ENCODE results near the gene FLOT1. TPM values are rescaled to one million over a fixed set of nuclear protein-coding genes. Genes with fewer than 3 reads are reported as not detected.

The FLOT1 gene
- total RNA-seq, 1 experiment from 2014 or later = 116 TPM

- TF ChIP-seq CTCF (conservative IDR thresholded peaks at IDR 0.05; ENCODE audit: low read depth, low read length) (no peak), EZH2 (IDR thresholded peaks at IDR 0.05; ENCODE audit: borderline replicate concordance, low read depth, low read length, poor library complexity, severe bottlenecking) (no peak)
- H3K4me3 ChIP-seq (ENCODE audit: low read depth, low read length, poor library complexity, severe bottlenecking) = no peak overlapping the region
- H3K36me3 ChIP-seq (ENCODE audit: insufficient read depth, low read length, poor library complexity, severe bottlenecking) = no peaks in the 10 kb centered on the region
- ChIA-PET POLR2A (ENCODE audit: low non-redundant PET) (no interaction called here), CTCF (no interaction called here)
- intact Hi-C loops (cut with micrococcal nuclease; ENCODE audit: unreplicated experiment) = no loop called here
- H3K4me1 ChIP-seq (ENCODE audit: insufficient read depth, low read length, poor library complexity, severe bottlenecking) = peaks cover 21% of the 10 kb centered on the region
- BruUV-seq (replicated peaks) = no TSS peak
- no peak for DNase-seq (ENCODE audit: low spot score)
- H3K9me3 ChIP-seq (ENCODE audit: low read depth, low read length, poor library complexity, severe bottlenecking) = no peaks in the 10 kb centered on the region
- H3K27me3 ChIP-seq (replicated peaks; ENCODE audit: insufficient read depth, low read depth, low read length, poor library complexity) = no peaks in the 10 kb centered on the region
- H3K27ac ChIP-seq (ENCODE audit: low read depth, low read length, poor library complexity, severe bottlenecking) = no peak overlapping the region
Observed at GRCh38 chr6:30775104-30775503, 32.6 kb upstream of the FLOT1 start.

DNA sequence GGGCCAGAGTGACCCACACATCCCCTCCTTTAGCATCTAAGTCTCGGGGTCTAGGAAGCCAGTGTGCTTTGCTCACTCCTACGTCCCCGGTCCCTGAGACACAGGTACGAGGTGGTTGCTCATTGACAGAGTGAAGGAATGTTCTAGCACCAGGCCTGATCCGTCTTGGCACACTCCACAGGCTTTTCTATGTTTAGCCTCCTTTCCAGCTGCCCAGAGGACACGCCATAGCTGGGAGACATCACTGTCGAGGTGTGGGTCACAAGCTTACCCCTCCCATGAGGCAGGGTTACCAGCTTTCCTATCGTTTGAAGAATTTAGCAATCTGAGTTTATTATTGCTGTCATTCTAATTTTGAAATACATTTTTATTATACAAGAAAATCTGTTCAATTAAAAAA, 32.2 kb upstream of the FLOT1 start:
- BruUV-seq (replicated peaks) = no TSS peak
- Histone ChIP-seq H3K9me3 (ENCODE audit: low read depth, low read length, poor library complexity, severe bottlenecking) (no peaks in the 10 kb centered on the region), H3K4me3 (ENCODE audit: low read depth, low read length, poor library complexity, severe bottlenecking) (no peak overlapping the region), H3K36me3 (ENCODE audit: insufficient read depth, low read length, poor library complexity, severe bottlenecking) (no peaks in the 10 kb centered on the region), H3K27ac (ENCODE audit: low read depth, low read length, poor library complexity, severe bottlenecking) (no peak overlapping the region), H3K27me3 (replicated peaks; ENCODE audit: insufficient read depth, low read depth, low read length, poor library complexity) (no peaks in the 10 kb centered on the region), H3K4me1 (ENCODE audit: insufficient read depth, low read length, poor library complexity, severe bottlenecking) (peaks cover 21% of the 10 kb centered on the region)
- intact Hi-C loops (cut with micrococcal nuclease; ENCODE audit: unreplicated experiment) = no loop called here
- ChIA-PET POLR2A (ENCODE audit: low non-redundant PET) (no interaction called here), CTCF (no interaction called here)
- TF ChIP-seq CTCF (conservative IDR thresholded peaks at IDR 0.05; ENCODE audit: low read depth, low read length) = no peak
- TF ChIP-seq EZH2 (IDR thresholded peaks at IDR 0.05; ENCODE audit: borderline replicate concordance, low read depth, low read length, poor library complexity, severe bottlenecking) = no peak
- no peak for DNase-seq (ENCODE audit: low spot score)

- TF ChIP-seq CTCF (conservative IDR thresholded peaks at IDR 0.05; ENCODE audit: low read depth, low read length) (no peak), EZH2 (IDR thresholded peaks at IDR 0.05; ENCODE audit: borderline replicate concordance, low read depth, low read length, poor library complexity, severe bottlenecking) (no peak)
Observed at GRCh38 chr6:30770592-30770991, 28.1 kb upstream of the FLOT1 start.

More at GRCh38 chr6:30770592-30770991, 28.1 kb upstream of the FLOT1 start:
- no peak for DNase-seq (ENCODE audit: low spot score)
- no peak overlapping the region for H3K4me3 ChIP-seq (ENCODE audit: low read depth, low read length, poor library complexity, severe bottlenecking)
- intact Hi-C loops (cut with micrococcal nuclease; ENCODE audit: unreplicated experiment) = no loop called here
- H3K9me3 ChIP-seq (ENCODE audit: low read depth, low read length, poor library complexity, severe bottlenecking) = no peaks in the 10 kb centered on the region
- H3K27me3 ChIP-seq (replicated peaks; ENCODE audit: insufficient read depth, low read depth, low read length, poor library complexity) = no peaks in the 10 kb centered on the region
- no TSS peak for BruUV-seq (replicated peaks)
- ChIA-PET POLR2A (ENCODE audit: low non-redundant PET) (no interaction called here), CTCF (no interaction called here)
- H3K4me1 ChIP-seq (ENCODE audit: insufficient read depth, low read length, poor library complexity, severe bottlenecking) = peaks cover 17% of the 10 kb centered on the region
- H3K36me3 ChIP-seq (ENCODE audit: insufficient read depth, low read length, poor library complexity, severe bottlenecking) = no peaks in the 10 kb centered on the region
- H3K27ac ChIP-seq (ENCODE audit: low read depth, low read length, poor library complexity, severe bottlenecking) = no peak overlapping the region
